GM23248 (cell line): Measurements from ENCODE around the gene IGF1R. TPM values are rescaled to one million over a fixed set of nuclear protein-coding genes. Genes with fewer than 3 reads are reported as not detected.

Experiments used
- DNase-seq: peaks from one replicate; pipeline ENCODE4 v3.0.0-alpha.2; 2015
- H2AFZ ChIP-seq: fragments of 200-600 bp; sonication (generic); 2 replicates; pipeline ENCODE4 v1.6.1; 2016; ENCODE audit warnings: antibody characterized with exemption
- H3F3A ChIP-seq: fragments of 200-600 bp; sonication (generic); 2 replicates; pipeline ENCODE4 v1.6.1; 2016; ENCODE audit warnings: mild to moderate bottlenecking, antibody characterized with exemption, mixed run types; ENCODE audit not compliant: insufficient read depth
- H3K27ac ChIP-seq: fragments of 200-600 bp; sonication (generic); 2 replicates; pipeline ENCODE4 v1.5.1; 2016; ENCODE audit warnings: mild to moderate bottlenecking
- H3K27me3 ChIP-seq: fragments of 200-600 bp; sonication (generic); replicated peaks from 2 replicates; pipeline ENCODE4 v1.6.1; 2016; ENCODE audit warnings: mild to moderate bottlenecking; ENCODE audit not compliant: insufficient read depth
- H3K36me3 ChIP-seq: fragments of 200-600 bp; sonication (generic); 2 replicates; pipeline ENCODE4 v1.6.1; 2016; ENCODE audit warnings: low read depth, mild to moderate bottlenecking
- H3K4me1 ChIP-seq: fragments of 200-600 bp; sonication (generic); 2 replicates; pipeline ENCODE4 v1.6.1; 2016; ENCODE audit warnings: mild to moderate bottlenecking; ENCODE audit not compliant: insufficient read depth
- H3K4me2 ChIP-seq: fragments of 200-600 bp; sonication (generic); one replicate; pipeline ENCODE4 v1.6.1; 2016; ENCODE audit warnings: mild to moderate bottlenecking; ENCODE audit not compliant: unreplicated experiment
- H3K4me3 ChIP-seq: fragments of 200-600 bp; sonication (generic); 2 replicates; pipeline ENCODE4 v1.5.1; 2016; ENCODE audit warnings: mild to moderate bottlenecking
- H3K79me2 ChIP-seq: fragments of 200-600 bp; sonication (generic); 2 replicates; pipeline ENCODE4 v1.6.1; 2016; ENCODE audit warnings: mild to moderate bottlenecking; ENCODE audit not compliant: insufficient read depth
- H3K9ac ChIP-seq: fragments of 200-600 bp; sonication (generic); 2 replicates; pipeline ENCODE4 v1.6.1; 2016; ENCODE audit warnings: mild to moderate bottlenecking
- H3K9me2 ChIP-seq: fragments of 200-600 bp; sonication (generic); 2 replicates; pipeline ENCODE4 v1.6.1; 2016; ENCODE audit warnings: mixed run types, mild to moderate bottlenecking, moderate library complexity; ENCODE audit not compliant: insufficient read depth
- H3K9me3 ChIP-seq: fragments of 200-600 bp; sonication (generic); one replicate; pipeline ENCODE4 v1.6.1; 2017; ENCODE audit warnings: low read depth
- H4K20me1 ChIP-seq: fragments of 200-600 bp; sonication (generic); 2 replicates; pipeline ENCODE4 v1.6.0; 2016; ENCODE audit not compliant: insufficient read depth
- EZH2 ChIP-seq: fragments of 200-600 bp; sonication (generic); IDR thresholded peaks from 2 replicates; pipeline ENCODE4 v1.6.1; 2018; ENCODE audit warnings: antibody characterized with exemption, mild to moderate bottlenecking; ENCODE audit not compliant: insufficient read depth, poor library complexity, severe bottlenecking
- EZH2phosphoT487 ChIP-seq: fragments of 200-600 bp; sonication (generic); IDR thresholded peaks from 2 replicates; pipeline ENCODE4 v1.6.1; 2018; ENCODE audit warnings: antibody characterized with exemption, moderate library complexity, mild to moderate bottlenecking, low read depth; ENCODE audit not compliant: insufficient read depth
- WGBS, 2 experiments: methylation state at CpG; one replicate each; pipeline ENCODE4 v1.1.6; 2015 to 2017; ENCODE audit warnings: low lambda C conversion rate in 2 of 2, low coverage in 1 of 2; ENCODE audit errors: missing lambda C conversion rate in 2 of 2; 5-methylcytosine and 5-hydroxymethylcytosine counted together
- in situ Hi-C: fragments of 300-500 bp; cut with MboI; formaldehyde crosslinking; loops from 2 replicates; pipeline ENCODE4 v1.15.0; 2020
- polyA plus RNA-seq: library from polyadenylated mRNA; unstranded; fragments of >200 nt; fragmentation: Nextera tagmentation; extraction: Ambion mirVana; gene quantifications from 2 replicates; pipeline ENCODE4 v1.2.1, GENCODE V29; 2016
- total RNA-seq: library from RNA; depleted of rRNA; stranded (reverse); fragments of >200 nt; shearing (Covaris generic); gene quantifications from 2 replicates; pipeline ENCODE4 v1.2.3, GENCODE V29; 2014

IGF1R gene
- total and polyA plus RNA-seq, 2 experiments from 2014 or later = 22.0 to 48.6 TPM

DNA sequence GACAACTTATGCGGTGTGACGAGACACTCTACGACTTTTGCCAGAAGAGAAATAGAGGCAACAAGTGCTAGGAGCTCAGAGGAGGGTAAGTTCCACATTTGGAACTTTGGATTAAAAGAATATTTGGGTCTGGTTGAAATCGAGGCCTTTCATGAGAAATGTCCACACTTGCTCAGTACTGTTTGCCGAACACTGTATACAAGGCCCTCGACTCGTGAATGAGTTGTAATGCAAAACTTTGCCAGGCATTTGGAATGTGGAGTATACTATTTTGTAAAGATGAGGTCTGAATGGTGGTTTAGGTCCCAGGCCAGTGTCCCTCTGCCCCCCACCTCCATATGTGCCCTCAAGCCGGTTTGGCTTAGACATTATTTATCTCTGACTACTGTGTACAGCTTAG lies 73.9 kb downstream of the IGF1R start:
- Histone ChIP-seq H3K9ac (no peak overlapping the region), H3K4me2 (no peak overlapping the region), H3K27me3 (no peaks in the 10 kb centered on the region), H3K9me2 (no peaks in the 10 kb centered on the region), H3K4me1 (peaks cover 70% of the 10 kb centered on the region), H3F3A (peaks cover 13% of the 10 kb centered on the region), H3K36me3 (no peaks in the 10 kb centered on the region), H4K20me1 (peaks cover 11% of the 10 kb centered on the region; the same call in 1 of the 2 replicates), H3K27ac (no peak overlapping the region), H3K9me3 (no peaks in the 10 kb centered on the region), H3K79me2 (peaks cover 100% of the 10 kb centered on the region), H2AFZ (no peak overlapping the region), H3K4me3 (no peak overlapping the region)
- DNase-seq = no peak
- in situ Hi-C loops = no loop called here
- WGBS, 2 experiments = 97 to 98% methylated on average over 8 of the region's 8 CpGs
- no peak for TF ChIP-seq EZH2
- no peak for TF ChIP-seq EZH2phosphoT487

DNA sequence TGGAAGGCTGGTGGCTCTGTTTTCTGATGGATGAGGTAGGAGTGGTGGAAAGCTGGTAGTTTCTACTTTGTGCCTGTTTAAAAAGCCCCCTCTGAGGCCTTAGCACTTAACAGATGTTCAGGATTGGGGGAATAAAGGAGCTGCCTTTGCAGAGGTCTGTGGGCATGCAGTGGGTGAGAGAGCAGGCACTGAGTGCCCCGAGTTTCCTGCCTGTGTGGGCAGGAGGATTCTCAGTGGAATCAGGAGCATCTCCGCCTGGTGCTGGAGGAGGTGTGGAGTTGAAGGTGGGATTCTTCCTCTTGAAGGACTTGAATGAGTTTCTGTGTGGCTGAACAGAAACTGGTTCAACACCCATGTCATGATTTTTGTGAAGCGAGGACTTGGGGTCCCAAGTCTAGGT lies 74.3 kb downstream of the IGF1R start:
- H3F3A ChIP-seq = peaks cover 16% of the 10 kb centered on the region
- H3K27ac ChIP-seq = no peak overlapping the region
- H2AFZ ChIP-seq = no peak overlapping the region
- H3K79me2 ChIP-seq = peaks cover 99% of the 10 kb centered on the region
- H3K4me1 ChIP-seq = peaks cover 73% of the 10 kb centered on the region
- peaks cover 11% of the 10 kb centered on the region; the same call in 1 of the 2 replicates for H4K20me1 ChIP-seq
- TF ChIP-seq EZH2 = no peak
- TF ChIP-seq EZH2phosphoT487 = no peak
- no peaks in the 10 kb centered on the region for H3K27me3 ChIP-seq
- H3K9ac ChIP-seq = no peak overlapping the region
- no peak overlapping the region for H3K4me2 ChIP-seq
- 76 to 79% methylated on average over 3 of the region's 3 CpGs for WGBS, 2 experiments
- no peak for DNase-seq
- no peak overlapping the region for H3K4me3 ChIP-seq
- H3K9me3 ChIP-seq = no peaks in the 10 kb centered on the region
- in situ Hi-C loops = no loop called here
- no peaks in the 10 kb centered on the region for H3K36me3 ChIP-seq
- H3K9me2 ChIP-seq = no peaks in the 10 kb centered on the region

DNA sequence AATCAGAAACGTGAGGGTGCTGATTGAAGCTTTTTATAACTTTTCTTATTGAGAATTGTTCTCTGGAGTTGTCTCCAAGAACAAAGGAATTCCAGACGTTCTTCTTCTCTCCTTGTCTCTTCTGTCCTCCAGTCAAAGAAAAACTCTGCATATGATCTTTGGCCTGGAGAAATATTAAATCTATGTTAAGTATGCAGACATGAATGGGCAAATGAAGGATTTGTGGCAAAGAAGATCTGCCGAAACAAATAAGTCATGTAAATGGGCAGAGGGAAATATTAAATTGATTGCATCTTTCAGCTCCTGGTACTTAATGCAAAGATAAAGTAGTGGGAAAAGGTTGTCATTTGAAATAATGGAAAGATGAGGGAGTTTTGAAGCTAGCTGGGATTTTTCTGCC lies 74.9 kb downstream of the IGF1R start:
- peaks cover 78% of the 10 kb centered on the region for H3K4me1 ChIP-seq
- in situ Hi-C loops = no loop called here
- peaks cover 11% of the 10 kb centered on the region; the same call in 1 of the 2 replicates for H4K20me1 ChIP-seq

DNA sequence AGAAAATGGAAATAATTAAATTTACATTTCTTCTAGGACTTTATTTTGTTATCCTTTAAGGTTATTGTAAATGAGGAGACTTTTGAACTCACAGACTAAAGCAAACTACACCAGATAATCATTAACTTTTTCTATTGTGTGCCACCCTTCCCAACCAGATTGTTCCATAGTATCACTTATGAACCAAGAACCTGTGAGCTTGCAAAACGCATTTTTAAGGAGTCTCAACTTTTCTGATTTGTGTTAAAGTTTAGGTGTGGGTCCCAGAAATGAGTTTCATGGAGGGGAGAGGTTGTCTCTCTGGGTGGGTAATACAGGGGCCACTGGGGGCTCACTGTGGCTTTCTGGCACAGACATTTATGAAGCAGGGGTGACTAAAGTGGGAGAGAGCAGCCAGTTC lies 75.7 kb downstream of the IGF1R start:
- no peak for TF ChIP-seq EZH2
- no peak for TF ChIP-seq EZH2phosphoT487
- peaks cover 11% of the 10 kb centered on the region; the same call in 1 of the 2 replicates for H4K20me1 ChIP-seq
- H3K9me3 ChIP-seq = no peaks in the 10 kb centered on the region
- no peak for DNase-seq
- no peak overlapping the region for H3K4me2 ChIP-seq
- H2AFZ ChIP-seq = no peak overlapping the region
- H3K9me2 ChIP-seq = no peaks in the 10 kb centered on the region
- H3K4me3 ChIP-seq = no peak overlapping the region
- no peak overlapping the region for H3K9ac ChIP-seq
- no peak overlapping the region for H3K27ac ChIP-seq
- H3K4me1 ChIP-seq = peaks cover 80% of the 10 kb centered on the region
- H3K27me3 ChIP-seq = no peaks in the 10 kb centered on the region
- H3K36me3 ChIP-seq = no peaks in the 10 kb centered on the region
- in situ Hi-C loops = no loop called here
- peaks cover 95% of the 10 kb centered on the region for H3K79me2 ChIP-seq
- WGBS, 2 experiments = 95 to 96% methylated on average over 1 of the region's 1 CpG
- peaks cover 29% of the 10 kb centered on the region for H3F3A ChIP-seq

More for the DNA sequence above, 74.9 kb downstream of the IGF1R start:
- H3K4me2 ChIP-seq = no peak overlapping the region
- DNase-seq = no peak
- WGBS, 2 experiments = 55 to 56% methylated on average over 3 of the region's 3 CpGs
- no peak overlapping the region for H3K4me3 ChIP-seq
- no peaks in the 10 kb centered on the region for H3K9me3 ChIP-seq
- no peaks in the 10 kb centered on the region for H3K27me3 ChIP-seq
- H2AFZ ChIP-seq = no peak overlapping the region
- no peak overlapping the region for H3K27ac ChIP-seq
- no peak overlapping the region for H3K9ac ChIP-seq
- H3K9me2 ChIP-seq = no peaks in the 10 kb centered on the region
- no peak for TF ChIP-seq EZH2
- TF ChIP-seq EZH2phosphoT487 = no peak
- no peaks in the 10 kb centered on the region for H3K36me3 ChIP-seq
- H3K79me2 ChIP-seq = peaks cover 95% of the 10 kb centered on the region
- H3F3A ChIP-seq = peaks cover 20% of the 10 kb centered on the region

DNA sequence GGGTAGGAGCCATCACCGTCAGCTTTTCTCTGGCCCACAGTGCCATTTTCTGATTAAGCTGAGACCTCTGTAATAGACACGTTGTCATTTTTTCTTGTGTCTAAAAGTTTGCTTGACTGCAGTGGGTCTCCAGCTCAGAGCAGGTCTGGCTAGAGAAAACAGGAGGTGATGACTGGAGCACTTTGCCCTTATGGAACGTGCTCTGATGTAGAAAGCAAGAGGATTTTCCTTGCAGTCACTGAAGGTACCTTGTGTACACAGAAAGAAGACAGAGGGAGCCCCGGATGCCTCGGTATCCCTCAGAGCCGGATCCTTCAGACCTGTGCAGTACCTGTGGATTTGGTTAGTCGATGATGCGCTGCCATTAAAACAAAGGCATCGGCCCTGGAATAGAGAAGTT lies 76.2 kb downstream of the IGF1R start:
- no peak for DNase-seq
- Histone ChIP-seq H3K9me2 (no peaks in the 10 kb centered on the region), H4K20me1 (peaks cover 11% of the 10 kb centered on the region; the same call in 1 of the 2 replicates), H3K79me2 (peaks cover 95% of the 10 kb centered on the region), H3K4me3 (no peak overlapping the region), H3K9ac (no peak overlapping the region), H3K4me2 (no peak overlapping the region), H3K36me3 (no peaks in the 10 kb centered on the region), H3K9me3 (no peaks in the 10 kb centered on the region), H3K27ac (no peak overlapping the region), H3K4me1 (peaks cover 80% of the 10 kb centered on the region), H3F3A (peaks cover 33% of the 10 kb centered on the region), H2AFZ (no peak overlapping the region), H3K27me3 (no peaks in the 10 kb centered on the region)
- TF ChIP-seq EZH2phosphoT487 (no peak), EZH2 (no peak)
- WGBS, 2 experiments = 80 to 83% methylated on average over 9 of the region's 9 CpGs
- in situ Hi-C loops = no loop called here
